Fibroblast of villous mesenchyme (primary cell): Measurements from ENCODE around the gene GCNT1. TPM values are rescaled to one million over a fixed set of nuclear protein-coding genes. Genes with fewer than 3 reads are reported as not detected.
"Not testable (repeated sequence)": the region's sequence is repeated elsewhere in the genome, so short reads cannot be mapped to it uniquely, and the experiment has no call there.

Source experiments
- DNase-seq: peaks from one replicate; pipeline ENCODE4 v3.0.0-alpha.2; 2010; ENCODE audit warnings: low read depth
- H3K4me3 ChIP-seq: 2 replicates; pipeline ENCODE4 v1.5.1; 2011; ENCODE audit warnings: low read depth, mild to moderate bottlenecking, low read length
- CTCF ChIP-seq: IDR thresholded peaks from 2 replicates; pipeline ENCODE4 v1.5.1; 2012; ENCODE audit warnings: low read depth, mild to moderate bottlenecking, low read length; ENCODE audit not compliant: insufficient read depth
- total RNA-seq: library from RNA; depleted of rRNA; stranded (reverse); fragments of >200 nt; gene quantifications from 2 replicates; pipeline ENCODE4 v1.2.3, GENCODE V29; 2012

The GCNT1 gene
- total RNA-seq, 1 donor: 9.9 TPM

DNA sequence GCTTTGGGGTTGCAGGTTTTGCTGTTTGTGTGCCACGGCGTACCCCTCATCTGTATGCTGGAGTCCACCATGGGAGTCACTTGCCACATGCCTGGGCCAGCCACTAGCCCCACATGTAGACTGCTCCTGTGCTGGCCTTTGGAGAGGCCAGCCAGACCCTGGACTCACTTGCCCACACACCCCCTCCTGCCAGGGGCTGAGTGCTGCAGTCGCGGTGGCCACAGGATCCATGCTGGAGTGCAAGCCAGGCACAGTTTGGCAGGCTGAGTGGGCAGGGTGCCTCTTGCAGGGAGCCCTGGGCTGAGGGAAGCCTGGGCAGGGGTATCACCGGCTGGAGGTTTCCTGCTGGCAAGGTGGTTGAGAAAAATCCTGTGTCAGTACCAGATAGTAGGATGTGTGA, 25.6 kb upstream of the GCNT1 start:
- no peak for DNase-seq

DNA sequence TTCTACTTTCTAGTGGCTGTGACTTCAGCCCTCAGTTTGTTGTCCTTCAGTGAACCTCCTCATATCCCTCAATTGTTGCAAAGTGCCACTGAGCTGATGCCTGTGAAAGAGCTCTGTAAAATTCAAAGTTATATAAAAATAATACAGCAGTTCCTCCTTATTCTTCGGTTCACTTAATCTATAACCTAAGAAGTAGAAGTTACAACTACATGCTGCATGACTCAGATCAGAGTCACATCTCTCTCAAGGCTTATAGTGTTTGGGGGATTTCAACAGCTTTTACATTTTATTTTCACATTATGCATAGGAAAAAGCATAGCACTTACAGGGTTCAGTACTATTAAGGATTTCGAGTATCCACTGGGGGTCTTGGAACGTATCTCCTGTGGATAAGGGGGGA, 25.1 kb upstream of the GCNT1 start:
- TF ChIP-seq CTCF: no peak
- H3K4me3 ChIP-seq: no peak overlapping the region
- DNase-seq: no peak

More for the DNA sequence above, 25.6 kb upstream of the GCNT1 start:
- TF ChIP-seq CTCF: no peak
- no peak overlapping the region for H3K4me3 ChIP-seq

- H3K4me3 ChIP-seq, DNase-seq: not testable (repeated sequence)
These were observed 24.1 kb upstream of the GCNT1 start for GRCh38 chr9:76434897-76435296.

DNA sequence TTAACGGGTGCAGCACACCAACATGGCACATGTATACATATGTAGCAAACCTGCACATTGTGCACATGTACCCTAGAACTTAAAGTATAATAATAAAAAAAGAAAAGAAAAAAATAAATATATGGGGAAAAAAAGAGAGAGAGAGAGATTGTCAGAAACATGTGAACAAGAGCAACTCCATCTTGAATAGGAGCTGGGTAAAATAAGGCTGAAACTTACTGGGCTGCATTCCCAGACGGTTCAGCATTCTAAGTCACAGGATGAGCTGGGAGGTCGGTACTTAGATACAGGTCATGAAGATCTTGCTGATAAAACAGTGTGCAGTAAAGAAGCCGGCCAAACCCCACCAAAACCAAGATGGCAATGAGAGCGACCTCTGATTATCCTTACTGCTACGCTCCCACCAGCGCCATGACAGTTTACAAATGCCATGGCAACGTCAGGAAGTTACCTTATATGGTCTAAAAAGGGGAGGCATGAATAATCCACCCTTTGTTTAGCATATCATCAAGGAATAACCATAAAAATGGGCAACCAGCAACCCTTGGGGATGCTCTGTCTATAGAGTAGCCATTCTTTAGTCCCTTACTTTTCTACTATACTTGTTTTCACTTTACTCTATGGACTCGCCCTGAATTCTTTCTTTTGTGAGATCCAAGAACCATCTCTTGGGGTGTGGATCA, 21.8 kb upstream of the GCNT1 start:
- DNase-seq, H3K4me3 ChIP-seq: not testable (repeated sequence)

- no peak for TF ChIP-seq CTCF
- DNase-seq: no peak
- no peak overlapping the region for H3K4me3 ChIP-seq
These were observed 20.0 kb upstream of the GCNT1 start for GRCh38 chr9:76438841-76439588.

GRCh38 chr9:76441551-76442322, 17.2 kb upstream of the GCNT1 start:
- no peak for TF ChIP-seq CTCF
- peak; percentile 49 for DNase-seq

DNA sequence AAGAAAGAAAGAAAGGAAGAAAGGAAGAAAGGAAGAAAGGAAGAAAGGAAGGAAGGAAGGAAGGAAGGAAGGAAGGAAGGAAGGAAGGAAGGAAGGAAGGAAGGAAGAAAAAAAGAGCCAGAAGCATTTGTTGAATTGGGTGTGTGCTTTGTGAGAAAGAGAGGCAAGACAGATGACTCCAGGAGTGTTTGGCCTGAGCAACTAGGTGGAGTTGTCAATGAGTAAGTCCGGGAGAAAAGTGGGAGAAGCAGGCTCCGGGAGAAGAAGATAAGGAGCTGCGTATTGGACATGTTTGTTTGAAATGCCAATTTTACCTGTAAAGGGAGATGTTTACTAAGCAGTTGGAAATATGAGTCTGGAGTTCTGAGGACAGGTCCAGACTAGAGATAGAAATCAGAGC, 15.1 kb upstream of the GCNT1 start:
- no peak for TF ChIP-seq CTCF
- DNase-seq: no peak
- H3K4me3 ChIP-seq: no peak overlapping the region

More at GRCh38 chr9:76441551-76442322, 17.2 kb upstream of the GCNT1 start:
- no peak overlapping the region for H3K4me3 ChIP-seq
